Measurements from ENCODE around the gene HNRNPAB.

HNRNPAB gene

GRCh38 chr5:178204182-178204934 lies at the start of gene HNRNPAB:
Gene HNRNPAB, plus strand, starts transcription at chr5:178204533. Its CDS starts 305 bp downstream, at chr5:178204838.
- peak; percentile 97 for DNase-seq

- no peak for DNase-seq
Observed at GRCh38 chr5:178155065-178155464, 49.3 kb upstream of the HNRNPAB start.

- DNase-seq: peak; percentile 42
Observed at GRCh38 chr5:178160176-178160575, 44.2 kb upstream of the HNRNPAB start.

- DNase-seq: no peak
Observed at GRCh38 chr5:178162481-178162880, 41.9 kb upstream of the HNRNPAB start.

- peak; percentile 87 for DNase-seq
Observed at GRCh38 chr5:178163772-178164735, 40.3 kb upstream of the HNRNPAB start.

GRCh38 chr5:178165581-178165980 lies 38.8 kb upstream of the HNRNPAB start:
- DNase-seq: no peak

- DNase-seq: no peak
Observed at GRCh38 chr5:178170455-178170854, 33.9 kb upstream of the HNRNPAB start.

GRCh38 chr5:178174456-178174855 lies 29.9 kb upstream of the HNRNPAB start:
- no peak for DNase-seq

- no peak for DNase-seq
Observed at GRCh38 chr5:178176791-178177190, 27.5 kb upstream of the HNRNPAB start.

- DNase-seq: no peak
Observed at GRCh38 chr5:178177569-178177968, 26.8 kb upstream of the HNRNPAB start.

- peak; percentile 51 for DNase-seq
Observed at GRCh38 chr5:178180141-178180863, 24.0 kb upstream of the HNRNPAB start.

- DNase-seq: no peak
Observed at GRCh38 chr5:178182158-178182876, 22.0 kb upstream of the HNRNPAB start.

- no peak for DNase-seq
Observed at GRCh38 chr5:178186427-178186826, 17.9 kb upstream of the HNRNPAB start.

- no peak for DNase-seq
Observed at GRCh38 chr5:178187014-178187413, 17.3 kb upstream of the HNRNPAB start, which contains the start of gene GMCL2. Gene GMCL2, minus strand, starts transcription at chr5:178187371. Its CDS starts 72 bp downstream, at chr5:178187299.

- DNase-seq: no peak
Observed at GRCh38 chr5:178189433-178189832, 14.9 kb upstream of the HNRNPAB start.

GRCh38 chr5:178191661-178192060 lies 12.7 kb upstream of the HNRNPAB start:
- no peak for DNase-seq

- DNase-seq: peak; percentile 41
Observed at GRCh38 chr5:178192244-178192643, 12.1 kb upstream of the HNRNPAB start.

GRCh38 chr5:178192787-178193186 lies 11.5 kb upstream of the HNRNPAB start:
- DNase-seq: no peak

- no peak for DNase-seq
Observed at GRCh38 chr5:178193251-178193809, 11.0 kb upstream of the HNRNPAB start.

- DNase-seq: no peak
Observed at GRCh38 chr5:178194026-178194425, 10.3 kb upstream of the HNRNPAB start.

- DNase-seq: no peak
Observed at GRCh38 chr5:178196281-178196812, 8.0 kb upstream of the HNRNPAB start.

GRCh38 chr5:178196986-178197385 lies 7.3 kb upstream of the HNRNPAB start:
- DNase-seq: no peak
